ENCODE measurements around the gene ANO4. TPM values are rescaled to one million over a fixed set of nuclear protein-coding genes. Genes with fewer than 3 reads are reported as not detected.

ANO4 gene
- total and polyA plus RNA-seq, 7 donors: 0.03 to 0.11 (median 0.03) TPM; not detected in 4

- ATAC-seq (no peak), DNase-seq (no peak)
- H3K27me3 ChIP-seq (ENCODE audit: insufficient read depth in 3 of 3, low read length in 2 of 3): no peaks in the 10 kb centered on the region
- TF ChIP-seq CTCF (IDR thresholded peaks at IDR 0.05): no peak
- H3K27ac ChIP-seq: no peak overlapping the region
- H3K4me3 ChIP-seq: no peak overlapping the region
- H3K36me3 ChIP-seq (ENCODE audit: insufficient read depth in 1 of 2, low read depth in 1 of 2): no peaks in the 10 kb centered on the region
- no peaks in the 10 kb centered on the region for H3K9me3 ChIP-seq
- 87 to 92% (median 91%) methylated on average over 6 of the region's 6 CpGs for WGBS, 3 donors
- intact Hi-C loops (cut with DNase I): no loop called here
- no peaks in the 10 kb centered on the region for H3K4me1 ChIP-seq
These were observed 245.4 kb downstream of the ANO4 start for GRCh38 chr12:101039848-101040531.

DNA sequence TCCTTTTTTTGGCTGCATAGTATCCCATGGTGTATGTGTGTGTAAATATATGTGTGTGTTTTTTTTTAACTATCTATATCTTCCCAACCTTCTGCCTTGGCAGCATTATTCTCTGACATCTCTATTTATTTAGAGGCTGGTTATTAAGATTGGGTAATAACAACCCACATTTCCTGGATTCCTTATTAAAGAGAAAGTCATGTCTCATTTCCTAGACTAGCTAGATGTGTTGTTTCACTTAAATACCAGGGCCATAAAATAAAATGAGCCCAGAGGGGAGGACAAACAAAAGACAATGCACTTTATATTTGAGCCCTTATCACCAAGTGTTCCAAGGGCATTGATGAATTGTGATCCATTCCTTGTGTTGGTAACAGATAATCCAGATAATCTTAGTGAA, 246.4 kb downstream of the ANO4 start:
- Histone ChIP-seq H3K4me3 (no peak overlapping the region), H3K27ac (no peak overlapping the region), H3K36me3 (ENCODE audit: insufficient read depth in 1 of 2, low read depth in 1 of 2) (no peaks in the 10 kb centered on the region), H3K4me1 (no peaks in the 10 kb centered on the region), H3K9me3 (no peaks in the 10 kb centered on the region), H3K27me3 (ENCODE audit: insufficient read depth in 3 of 3, low read length in 2 of 3) (no peaks in the 10 kb centered on the region)
- no peak for TF ChIP-seq CTCF (IDR thresholded peaks at IDR 0.05)
- ATAC-seq (no peak), DNase-seq (no peak)
- intact Hi-C loops (cut with DNase I): no loop called here

- 83 to 89% (median 87%) methylated on average over 8 of the region's 8 CpGs for WGBS, 3 donors
- no peak for TF ChIP-seq CTCF (IDR thresholded peaks at IDR 0.05)
These were observed 247.6 kb downstream of the ANO4 start for GRCh38 chr12:101042211-101042610.

DNA sequence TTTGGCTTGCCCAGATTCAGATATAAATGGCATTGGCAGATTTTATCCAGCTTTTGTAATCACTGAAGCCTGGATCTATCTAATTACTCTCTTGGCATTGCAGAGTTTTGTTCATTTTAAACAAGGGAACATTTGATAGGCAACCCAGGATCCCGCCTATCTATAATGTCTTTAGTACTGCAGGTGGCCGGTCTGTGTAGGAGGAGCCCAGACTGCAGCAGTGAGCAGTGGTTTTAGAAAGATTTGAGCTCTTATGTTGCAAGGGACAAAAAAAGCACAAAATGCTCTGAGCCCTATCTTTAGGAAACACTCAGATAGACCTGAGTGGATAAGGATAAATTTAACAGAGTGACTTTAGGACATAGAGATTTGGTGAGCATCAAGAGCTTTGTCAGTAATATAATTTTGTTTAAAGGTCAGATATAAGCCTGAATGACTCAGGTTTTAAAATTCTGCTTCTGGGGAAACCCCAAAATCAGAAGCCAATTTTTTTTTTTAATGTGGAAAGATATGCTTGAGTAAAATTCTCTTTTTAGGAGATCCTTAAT, 250.0 kb downstream of the ANO4 start:
- 53 to 66% (median 60%) methylated on average over 2 of the region's 2 CpGs for WGBS, 3 donors
- H3K9me3 ChIP-seq: no peaks in the 10 kb centered on the region
- H3K36me3 ChIP-seq (ENCODE audit: insufficient read depth in 1 of 2, low read depth in 1 of 2): no peaks in the 10 kb centered on the region
- H3K4me1 ChIP-seq: no peaks in the 10 kb centered on the region
- no peak overlapping the region for H3K4me3 ChIP-seq
- TF ChIP-seq CTCF (IDR thresholded peaks at IDR 0.05): no peak
- ATAC-seq (no peak), DNase-seq (no peak)
- intact Hi-C loops (cut with DNase I): no loop called here
- H3K27me3 ChIP-seq (ENCODE audit: insufficient read depth in 3 of 3, low read length in 2 of 3): no peaks in the 10 kb centered on the region
- no peak overlapping the region for H3K27ac ChIP-seq

More at GRCh38 chr12:101042211-101042610, 247.6 kb downstream of the ANO4 start:
- no peak overlapping the region for H3K27ac ChIP-seq
- no peaks in the 10 kb centered on the region for H3K27me3 ChIP-seq (ENCODE audit: insufficient read depth in 3 of 3, low read length in 2 of 3)
- H3K4me3 ChIP-seq: no peak overlapping the region
- intact Hi-C loops (cut with DNase I): no loop called here
- no peaks in the 10 kb centered on the region for H3K4me1 ChIP-seq
- DNase-seq: no peak
- no peak for ATAC-seq
- no peaks in the 10 kb centered on the region for H3K9me3 ChIP-seq
- H3K36me3 ChIP-seq (ENCODE audit: insufficient read depth in 1 of 2, low read depth in 1 of 2): no peaks in the 10 kb centered on the region
